Neural cell (in vitro differentiated cells): Measurements from ENCODE around the gene RMI2. TPM values are rescaled to one million over a fixed set of nuclear protein-coding genes. Genes with fewer than 3 reads are reported as not detected.

Source experiments
- H2AFZ ChIP-seq: fragments of 200-600, 300-800 bp; sonication (generic), shearing (Covaris generic); 2 replicates; pipeline ENCODE4 v1.6.0; 2014; ENCODE audit warnings: low read depth, mild to moderate bottlenecking, antibody characterized with exemption, low read length, moderate library complexity
- H3F3A ChIP-seq: fragments of 200-600 bp; shearing (Covaris generic); 2 replicates; pipeline ENCODE4 v1.6.1; 2016; ENCODE audit warnings: mild to moderate bottlenecking, moderate library complexity, mixed read lengths, antibody characterized with exemption, low read length; ENCODE audit not compliant: insufficient read depth, poor library complexity, severe bottlenecking
- H3K27ac ChIP-seq: fragments of 200-600, 300-800 bp; sonication (generic), shearing (Covaris generic); 2 replicates; pipeline ENCODE4 v1.5.1; 2014; ENCODE audit warnings: mild to moderate bottlenecking, low read length, moderate library complexity
- H3K27me3 ChIP-seq: fragments of 300-800, 200-600 bp; sonication (generic), shearing (Covaris generic); 2 replicates; pipeline ENCODE4 v1.6.0; 2014; ENCODE audit warnings: mild to moderate bottlenecking, low read depth, low read length, moderate library complexity; ENCODE audit not compliant: insufficient read depth
- H3K36me3 ChIP-seq: fragments of 300-800, 200-600 bp; sonication (generic), shearing (Covaris generic); 2 replicates; pipeline ENCODE4 v1.5.1; 2014; ENCODE audit warnings: mild to moderate bottlenecking, antibody characterized with exemption, low read length, moderate library complexity; ENCODE audit not compliant: insufficient read depth
- H3K4me2 ChIP-seq: fragments of 300-800, 200-600 bp; sonication (generic), shearing (Covaris generic); 2 replicates; pipeline ENCODE4 v1.6.0; 2014; ENCODE audit warnings: mild to moderate bottlenecking, low read length
- H3K4me3 ChIP-seq: fragments of 300-800, 200-600 bp; sonication (generic), shearing (Covaris generic); 2 replicates; pipeline ENCODE4 v1.5.1; 2014; ENCODE audit warnings: mild to moderate bottlenecking, low read length, moderate library complexity
- H3K79me2 ChIP-seq: fragments of 200-600 bp; shearing (Covaris generic); replicated peaks from 2 replicates; pipeline ENCODE4 v1.6.0; 2014; ENCODE audit warnings: mild to moderate bottlenecking, low read length, moderate library complexity; ENCODE audit not compliant: insufficient read depth
- H3K9ac ChIP-seq: fragments of 300-800, 200-600 bp; sonication (generic), shearing (Covaris generic); 2 replicates; pipeline ENCODE4 v1.6.1; 2016; ENCODE audit warnings: mild to moderate bottlenecking, low read length, mixed read lengths
- H3K9me2 ChIP-seq: fragments of 200-600 bp; shearing (Covaris generic); 2 replicates; pipeline ENCODE4 v1.6.1; 2016; ENCODE audit warnings: mild to moderate bottlenecking, low read length, mixed read lengths; ENCODE audit not compliant: insufficient read depth
- H3K9me3 ChIP-seq: fragments of 200-600, 300-800 bp; sonication (generic), shearing (Covaris generic); 2 replicates; pipeline ENCODE4 v1.6.1; 2016; ENCODE audit warnings: mild to moderate bottlenecking, mixed run types, low read length, moderate library complexity, mixed read lengths
- H4K20me1 ChIP-seq: fragments of 200-600 bp; shearing (Covaris generic); 2 replicates; pipeline ENCODE4 v1.6.1; 2016; ENCODE audit warnings: mild to moderate bottlenecking, mixed run types; ENCODE audit not compliant: insufficient read depth
- EP300 ChIP-seq: fragments of 450-650 bp; conservative IDR thresholded peaks from 2 replicates; pipeline ENCODE4 v1.6.1; 2014; ENCODE audit warnings: antibody characterized with exemption, mild to moderate bottlenecking, moderate library complexity; ENCODE audit not compliant: poor library complexity, severe bottlenecking
- EZH2 ChIP-seq: fragments of 200-600, 300-800 bp; shearing (Covaris generic), sonication (generic); IDR thresholded peaks from 2 replicates; pipeline ENCODE4 v1.6.1; 2014; ENCODE audit warnings: antibody characterized with exemption, low read length, borderline replicate concordance, mild to moderate bottlenecking; ENCODE audit not compliant: insufficient read depth, poor library complexity, severe bottlenecking
- MXI1 ChIP-seq: fragments of 450-650 bp; conservative IDR thresholded peaks from 2 replicates; pipeline ENCODE4 v1.6.1; 2014; ENCODE audit warnings: antibody characterized with exemption, mild to moderate bottlenecking; ENCODE audit not compliant: poor library complexity, severe bottlenecking
- POLR2AphosphoS5 ChIP-seq: IDR thresholded peaks from 2 replicates; pipeline ENCODE4 v1.6.1; 2012
- RAD21 ChIP-seq: fragments of 450-650 bp; conservative IDR thresholded peaks from 2 replicates; pipeline ENCODE4 v1.6.1; 2014; ENCODE audit warnings: antibody characterized with exemption, mild to moderate bottlenecking, moderate library complexity
- SMC3 ChIP-seq: fragments of 450-650 bp; conservative IDR thresholded peaks from 2 replicates; pipeline ENCODE4 v1.6.1; 2014; ENCODE audit warnings: antibody characterized with exemption, mild to moderate bottlenecking, moderate library complexity; ENCODE audit not compliant: poor library complexity
- TAF1 ChIP-seq: IDR thresholded peaks from 2 replicates; pipeline ENCODE4 v1.6.1; 2012; ENCODE audit warnings: low read depth
- polyA plus RNA-seq: library from polyadenylated mRNA; depleted of rRNA; stranded (reverse); fragments of >200 nt; gene quantifications from 2 replicates; pipeline ENCODE4 v1.2.3, GENCODE V29; 2014
- TF ChIP-seq, protein P1 (sequence below): IDR thresholded peaks from 2 replicates; pipeline ENCODE4 v1.6.1; 2012; ENCODE audit warnings: borderline replicate concordance
- TF ChIP-seq, protein P2 (sequence below): fragments of 450-650 bp; IDR thresholded peaks from 2 replicates; pipeline ENCODE4 v1.5.1; 2014; ENCODE audit warnings: antibody characterized with exemption, mild to moderate bottlenecking, moderate library complexity; ENCODE audit not compliant: poor library complexity, severe bottlenecking

RMI2 gene
- polyA plus RNA-seq, 1 donor from 2014 or later: 0.48 TPM

DNA sequence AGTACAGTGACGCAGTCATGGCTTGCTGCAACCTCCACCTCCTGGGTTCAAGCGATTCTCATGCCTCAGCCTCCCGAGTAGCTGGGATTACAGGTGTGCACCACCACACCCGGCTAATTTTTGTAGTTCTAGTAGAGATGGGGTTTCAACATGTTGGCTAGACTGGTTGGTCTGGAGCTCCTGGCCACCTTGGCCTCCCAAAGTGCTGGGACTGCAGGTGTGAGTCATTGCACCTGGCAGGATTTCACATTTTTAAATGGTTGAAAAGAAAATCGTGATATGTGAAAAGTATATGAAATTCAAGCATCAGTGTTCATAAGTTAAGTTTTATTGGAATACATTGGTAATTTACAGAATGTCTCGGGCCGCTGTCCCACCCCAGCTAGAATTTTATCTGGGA lies 2.6 kb downstream of the RMI2 start:
- H3K9ac ChIP-seq: no peak overlapping the region

DNA sequence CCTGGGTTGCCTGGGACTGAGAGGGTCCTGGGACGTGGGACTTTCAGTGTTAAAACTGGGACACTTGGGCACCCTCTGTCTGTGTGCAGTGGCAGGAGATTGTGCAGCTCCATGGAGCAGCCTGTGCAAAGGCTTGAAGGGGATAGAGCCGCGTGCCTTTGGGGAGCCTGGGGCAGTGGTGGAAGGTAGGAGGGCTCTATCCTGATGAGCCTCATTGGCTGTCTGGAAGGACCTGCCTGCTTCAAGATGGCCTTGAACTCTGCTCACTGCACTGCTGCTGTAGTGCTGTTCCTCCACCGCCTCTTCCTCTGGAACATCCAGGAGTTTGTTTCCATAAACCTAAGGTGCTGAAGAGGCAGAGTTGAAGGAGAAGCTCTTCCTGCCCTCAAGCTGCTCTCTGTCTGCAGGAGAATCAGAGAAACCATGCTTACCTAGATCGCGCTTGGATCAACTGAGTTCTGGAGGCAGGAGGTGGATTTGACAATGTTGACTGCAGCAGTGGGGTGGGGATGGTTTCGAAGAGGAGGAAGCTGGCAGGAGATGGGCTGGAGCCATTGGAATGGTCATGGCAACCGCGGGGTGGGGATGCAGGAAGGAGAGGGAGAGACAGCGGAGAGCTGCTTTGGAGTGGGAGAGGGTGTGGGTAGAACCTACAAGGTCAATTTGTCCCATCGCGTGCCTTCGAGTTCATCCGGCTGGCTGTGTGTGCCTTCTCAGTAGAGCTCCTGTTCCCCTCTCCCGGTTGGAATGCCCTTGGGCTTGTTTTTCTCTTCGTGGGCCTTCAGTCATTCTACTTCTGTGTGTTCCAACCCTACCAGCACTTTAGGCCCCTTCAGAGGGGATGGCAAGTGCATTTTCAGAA lies 3.7 kb downstream of the RMI2 start:
- Histone ChIP-seq H3K79me2 (no peaks in the 10 kb centered on the region), H3K9me3 (no peaks in the 10 kb centered on the region), H3K27ac (no peak overlapping the region), H3K4me2 (no peak overlapping the region), H3K4me3 (no peak overlapping the region), H3K9ac (no peak overlapping the region), H3K9me2 (no peaks in the 10 kb centered on the region), H3F3A (no peaks in the 10 kb centered on the region), H4K20me1 (no peaks in the 10 kb centered on the region), H2AFZ (no peak overlapping the region), H3K36me3 (no peaks in the 10 kb centered on the region), H3K27me3 (no peaks in the 10 kb centered on the region)
- no peak for TF ChIP-seq MXI1
- TF ChIP-seq POLR2AphosphoS5: no peak
- TF ChIP-seq, protein P1, sequence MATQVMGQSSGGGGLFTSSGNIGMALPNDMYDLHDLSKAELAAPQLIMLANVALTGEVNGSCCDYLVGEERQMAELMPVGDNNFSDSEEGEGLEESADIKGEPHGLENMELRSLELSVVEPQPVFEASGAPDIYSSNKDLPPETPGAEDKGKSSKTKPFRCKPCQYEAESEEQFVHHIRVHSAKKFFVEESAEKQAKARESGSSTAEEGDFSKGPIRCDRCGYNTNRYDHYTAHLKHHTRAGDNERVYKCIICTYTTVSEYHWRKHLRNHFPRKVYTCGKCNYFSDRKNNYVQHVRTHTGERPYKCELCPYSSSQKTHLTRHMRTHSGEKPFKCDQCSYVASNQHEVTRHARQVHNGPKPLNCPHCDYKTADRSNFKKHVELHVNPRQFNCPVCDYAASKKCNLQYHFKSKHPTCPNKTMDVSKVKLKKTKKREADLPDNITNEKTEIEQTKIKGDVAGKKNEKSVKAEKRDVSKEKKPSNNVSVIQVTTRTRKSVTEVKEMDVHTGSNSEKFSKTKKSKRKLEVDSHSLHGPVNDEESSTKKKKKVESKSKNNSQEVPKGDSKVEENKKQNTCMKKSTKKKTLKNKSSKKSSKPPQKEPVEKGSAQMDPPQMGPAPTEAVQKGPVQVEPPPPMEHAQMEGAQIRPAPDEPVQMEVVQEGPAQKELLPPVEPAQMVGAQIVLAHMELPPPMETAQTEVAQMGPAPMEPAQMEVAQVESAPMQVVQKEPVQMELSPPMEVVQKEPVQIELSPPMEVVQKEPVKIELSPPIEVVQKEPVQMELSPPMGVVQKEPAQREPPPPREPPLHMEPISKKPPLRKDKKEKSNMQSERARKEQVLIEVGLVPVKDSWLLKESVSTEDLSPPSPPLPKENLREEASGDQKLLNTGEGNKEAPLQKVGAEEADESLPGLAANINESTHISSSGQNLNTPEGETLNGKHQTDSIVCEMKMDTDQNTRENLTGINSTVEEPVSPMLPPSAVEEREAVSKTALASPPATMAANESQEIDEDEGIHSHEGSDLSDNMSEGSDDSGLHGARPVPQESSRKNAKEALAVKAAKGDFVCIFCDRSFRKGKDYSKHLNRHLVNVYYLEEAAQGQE: no peak
- TF ChIP-seq, protein P2, sequence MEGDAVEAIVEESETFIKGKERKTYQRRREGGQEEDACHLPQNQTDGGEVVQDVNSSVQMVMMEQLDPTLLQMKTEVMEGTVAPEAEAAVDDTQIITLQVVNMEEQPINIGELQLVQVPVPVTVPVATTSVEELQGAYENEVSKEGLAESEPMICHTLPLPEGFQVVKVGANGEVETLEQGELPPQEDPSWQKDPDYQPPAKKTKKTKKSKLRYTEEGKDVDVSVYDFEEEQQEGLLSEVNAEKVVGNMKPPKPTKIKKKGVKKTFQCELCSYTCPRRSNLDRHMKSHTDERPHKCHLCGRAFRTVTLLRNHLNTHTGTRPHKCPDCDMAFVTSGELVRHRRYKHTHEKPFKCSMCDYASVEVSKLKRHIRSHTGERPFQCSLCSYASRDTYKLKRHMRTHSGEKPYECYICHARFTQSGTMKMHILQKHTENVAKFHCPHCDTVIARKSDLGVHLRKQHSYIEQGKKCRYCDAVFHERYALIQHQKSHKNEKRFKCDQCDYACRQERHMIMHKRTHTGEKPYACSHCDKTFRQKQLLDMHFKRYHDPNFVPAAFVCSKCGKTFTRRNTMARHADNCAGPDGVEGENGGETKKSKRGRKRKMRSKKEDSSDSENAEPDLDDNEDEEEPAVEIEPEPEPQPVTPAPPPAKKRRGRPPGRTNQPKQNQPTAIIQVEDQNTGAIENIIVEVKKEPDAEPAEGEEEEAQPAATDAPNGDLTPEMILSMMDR: no peak
- TF ChIP-seq RAD21: no peak
- no peak for TF ChIP-seq EZH2
- TF ChIP-seq TAF1: no peak
- TF ChIP-seq EP300: no peak
- TF ChIP-seq SMC3: no peak

More for the DNA sequence above, 2.6 kb downstream of the RMI2 start:
- Histone ChIP-seq H3F3A (no peaks in the 10 kb centered on the region), H3K79me2 (no peaks in the 10 kb centered on the region), H3K27me3 (no peaks in the 10 kb centered on the region), H2AFZ (no peak overlapping the region), H4K20me1 (no peaks in the 10 kb centered on the region), H3K4me3 (no peak overlapping the region), H3K9me3 (no peaks in the 10 kb centered on the region), H3K9me2 (no peaks in the 10 kb centered on the region), H3K36me3 (no peaks in the 10 kb centered on the region), H3K27ac (no peak overlapping the region), H3K4me2 (no peak overlapping the region)
- TF ChIP-seq POLR2AphosphoS5: no peak
- TF ChIP-seq TAF1: no peak
- TF ChIP-seq, protein P1: no peak
- no peak for TF ChIP-seq MXI1
- TF ChIP-seq EP300: no peak
- TF ChIP-seq, protein P2: no peak
- no peak for TF ChIP-seq EZH2
- TF ChIP-seq SMC3: no peak
- no peak for TF ChIP-seq RAD21
